ENCODE results near the gene SP1. TPM values are rescaled to one million over a fixed set of nuclear protein-coding genes. Genes with fewer than 3 reads are reported as not detected.

Gene SP1
- total and polyA plus RNA-seq, 2 of the 4 experiments (the other 2 are of a cell fraction): 19.7 to 53.6 TPM

DNA sequence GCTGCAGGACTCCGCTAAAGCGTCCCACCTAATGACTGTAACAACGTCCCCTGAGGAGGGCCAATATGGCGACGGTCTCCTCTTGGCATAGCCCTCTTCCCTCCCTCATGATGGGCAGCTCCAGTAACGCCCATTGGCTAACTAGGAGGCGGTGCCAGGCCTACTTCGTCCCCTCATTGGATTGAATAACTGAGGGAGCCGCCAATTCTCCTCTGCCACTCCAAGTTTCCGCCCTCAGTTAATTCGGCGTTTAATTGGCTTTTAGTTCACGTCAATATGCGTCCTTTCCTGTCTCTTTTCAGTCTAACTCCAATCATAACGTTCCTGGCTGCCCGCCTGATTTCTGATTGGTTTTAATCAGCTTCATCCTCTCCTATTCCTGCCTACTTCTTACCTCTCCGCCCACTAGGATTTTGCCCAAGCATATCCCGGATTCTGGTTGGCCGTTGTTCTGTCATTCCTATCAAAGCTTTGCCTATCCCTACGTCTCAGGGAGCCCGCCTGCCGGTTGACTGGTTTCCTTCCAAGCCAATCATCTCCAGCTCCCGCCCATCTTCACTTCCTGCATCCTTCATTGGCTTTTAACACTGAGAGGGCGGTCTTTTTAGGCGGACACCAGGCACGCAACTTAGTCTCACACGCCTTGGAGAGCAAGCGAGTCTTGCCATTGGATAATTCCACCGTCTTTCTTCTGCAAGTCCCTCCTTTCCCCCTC is 430 bp upstream of the SP1 start:
- peak overlapping the region; percentile 44 for H3K4me3 ChIP-seq (ENCODE audit: insufficient read depth, low read depth, low read length)
- H3K27ac ChIP-seq (ENCODE audit: insufficient read depth, low read length): peak overlapping the region; percentile 96
- peak overlapping the region; percentile 83 for H2BK120ac ChIP-seq (ENCODE audit: low read depth, low read length)
- peak overlapping the region; percentile 91 for H4K5ac ChIP-seq (ENCODE audit: low read depth, low read length)
- WGBS, 2 experiments (ENCODE audit: extremely low coverage in 2 of 2, insufficient read length in 1 of 2): 0% methylated on average over 23 of the region's 29 CpGs; no CpG with 5 or more reads in 1 of the 2 experiments
- no TSS peak for BruUV-seq (replicated peaks)
- H2BK15ac ChIP-seq (ENCODE audit: low read depth, low read length): peak overlapping the region; percentile 84; the same call in 1 of the 3 replicates
- H3K27me3 ChIP-seq (ENCODE audit: control insufficient read depth, insufficient read depth, low read length): no peaks in the 10 kb centered on the region
- peak overlapping the region; percentile 99 for H2AK9ac ChIP-seq (replicated peaks; ENCODE audit: low read depth, low read length, poor library complexity)
- H4K91ac ChIP-seq (ENCODE audit: insufficient read depth, low read depth, low read length): peak overlapping the region; percentile 99
- peak overlapping the region; percentile 99 for H3K4ac ChIP-seq (ENCODE audit: low read depth, low read length)
- peaks cover 17 to 26% of the 10 kb centered on the region in 2 experiments for H3K79me1 ChIP-seq (ENCODE audit: low read depth in 1 of 2, low read length in 2 of 2)
- in situ Hi-C loops (cut with MboI; ENCODE audit: low sequenced_read_pairs) (no loop called here), dilution Hi-C loops (cut with HindIII; ENCODE audit: low sequenced_read_pairs, unreplicated experiment) (no loop called here), intact Hi-C loops (cut with micrococcal nuclease) (loop anchor here (2.0 kb wide), 1 partner anchor 71 kb away; no protein-coding TSS in a partner anchor)
- POLR2A ChIA-PET (ENCODE audit: unreplicated experiment): no interaction called here
- TF ChIP-seq POLR2A (IDR thresholded peaks at IDR 0.05; ENCODE audit: low read depth, low read length): peak; percentile 83
- no peak; the same call in 1 of the 2 replicates for TF ChIP-seq BHLHE40 (IDR thresholded peaks at IDR 0.05; ENCODE audit: low read depth, low read length)
- 0 out of 2 replicates have a peak, but pooled peaks have one; percentile 3 for TF ChIP-seq CEBPB (IDR thresholded peaks at IDR 0.05; ENCODE audit: low read depth, low read length)
- peak; percentile 74; the same call in 1 of the 2 replicates for TF ChIP-seq MAZ (IDR thresholded peaks at IDR 0.05; ENCODE audit: borderline replicate concordance, low read depth, low read length)
- TF ChIP-seq CHD1 (IDR thresholded peaks at IDR 0.05; ENCODE audit: low read depth, low read length): no peak
- TF ChIP-seq NFE2L2 (IDR thresholded peaks at IDR 0.05; ENCODE audit: low read depth, low read length): 0 out of 2 replicates have a peak, but pooled peaks have one; percentile 4
- TF ChIP-seq FOS (IDR thresholded peaks at IDR 0.05; ENCODE audit: low read depth, low read length): peak; percentile 86; the same call in 1 of the 2 replicates
- TF ChIP-seq RCOR1 (IDR thresholded peaks at IDR 0.05; ENCODE audit: insufficient replicate concordance, low read length): no peak
- TF ChIP-seq RAD21 (IDR thresholded peaks at IDR 0.05; ENCODE audit: low read length): no peak
- no peak for TF ChIP-seq RFX5 (IDR thresholded peaks at IDR 0.05; ENCODE audit: low read depth, low read length)
- no peak for TF ChIP-seq MXI1 (IDR thresholded peaks at IDR 0.05; ENCODE audit: borderline replicate concordance, low read depth, low read length)
- TF ChIP-seq MAFK (IDR thresholded peaks at IDR 0.05; ENCODE audit: low read depth, low read length): no peak
- TF ChIP-seq, protein P1, sequence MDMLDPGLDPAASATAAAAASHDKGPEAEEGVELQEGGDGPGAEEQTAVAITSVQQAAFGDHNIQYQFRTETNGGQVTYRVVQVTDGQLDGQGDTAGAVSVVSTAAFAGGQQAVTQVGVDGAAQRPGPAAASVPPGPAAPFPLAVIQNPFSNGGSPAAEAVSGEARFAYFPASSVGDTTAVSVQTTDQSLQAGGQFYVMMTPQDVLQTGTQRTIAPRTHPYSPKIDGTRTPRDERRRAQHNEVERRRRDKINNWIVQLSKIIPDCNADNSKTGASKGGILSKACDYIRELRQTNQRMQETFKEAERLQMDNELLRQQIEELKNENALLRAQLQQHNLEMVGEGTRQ (IDR thresholded peaks at IDR 0.05; ENCODE audit: low read depth, low read length): no peak
- H3K23ac ChIP-seq (ENCODE audit: low read depth, low read length): peak overlapping the region; percentile 99
- peak overlapping the region; percentile 100 for H3K14ac ChIP-seq (replicated peaks; ENCODE audit: low read depth, low read length)
- peaks cover 13% of the 10 kb centered on the region; the same call in 1 of the 2 replicates for H4K20me1 ChIP-seq (ENCODE audit: insufficient read depth, low read length)
- DNase-seq (peak; percentile 100), ATAC-seq (ENCODE audit: low read depth) (peak; percentile 72)
- peak overlapping the region; percentile 96 for H2BK5ac ChIP-seq (ENCODE audit: low read depth, low read length, poor library complexity, severe bottlenecking)
- peak overlapping the region; percentile 70 for H3K18ac ChIP-seq (ENCODE audit: low read depth, low read length)
- peaks cover 16% of the 10 kb centered on the region for H3K9me1 ChIP-seq (ENCODE audit: insufficient read depth, low read length)
- peak overlapping the region; percentile 28; the same call in 1 of the 2 replicates for H2BK20ac ChIP-seq (ENCODE audit: low read depth, low read length)
- CTCF ChIA-PET: interaction anchor here (0.6 to 1.1 kb wide), 3 partner anchors 27 to 1354 kb away, joined by 3 read pairs; no protein-coding TSS in a partner anchor
- H3K9me3 ChIP-seq (ENCODE audit: control insufficient read depth, insufficient read depth, low read length): no peaks in the 10 kb centered on the region
- H2AFZ ChIP-seq (replicated peaks; ENCODE audit: low read length, poor library complexity): peak overlapping the region; percentile 92
- H3K56ac ChIP-seq (ENCODE audit: extremely low read depth, insufficient read depth, low read length): peak overlapping the region; percentile 98
- peak overlapping the region; percentile 71 for H3K4me2 ChIP-seq (ENCODE audit: low read depth, low read length)
- peak overlapping the region; percentile 99 to 100 for H4K8ac ChIP-seq (ENCODE audit: low read depth in 2 of 2, low read length in 2 of 2)
- H2AK5ac ChIP-seq (ENCODE audit: low read depth, low read length): peak overlapping the region; percentile 100
- peak overlapping the region; percentile 82 for H3K9ac ChIP-seq (ENCODE audit: low read depth, low read length)
- peaks cover 16% of the 10 kb centered on the region for H3K4me1 ChIP-seq (ENCODE audit: control insufficient read depth, insufficient read depth, low read length)
- peaks cover 18% of the 10 kb centered on the region for H3K36me3 ChIP-seq (ENCODE audit: control insufficient read depth, insufficient read depth, low read length)

Measured in IMR-90 (cell line).